ENCODE results near the gene SPINDOC.

GRCh38 chr11:63846897-63847296 lies 33.6 kb downstream of the SPINDOC start:
- TF ChIP-seq CTCF (IDR thresholded peaks at IDR 0.05; ENCODE audit: low read depth, low read length) (no peak), MYC (IDR thresholded peaks at IDR 0.05; ENCODE audit: low read depth, low read length) (no peak), POLR2A (IDR thresholded peaks at IDR 0.05; ENCODE audit: extremely low read depth, insufficient read length) (no peak), MAX (IDR thresholded peaks at IDR 0.05; ENCODE audit: low read depth, low read length) (no peak)

Data from NB4 (cell line).